Transverse colon (tissue), 4 donors: ENCODE measurements around the gene TPK1.

Experiments used
- CTCF ChIP-seq, 5 experiments: fragments of 200-600 bp in 3 of 5; fragments of 450-650 bp in 2 of 5; sonication (generic) in 3 of 5; IDR thresholded peaks; 1 replicate in 2 of 5; 2 replicates in 3 of 5; pipeline ENCODE4 v1.5.1; 2016 to 2017; ENCODE audit warnings: antibody characterized with exemption in 5 of 5, inconsistent platforms in 3 of 5, mild to moderate bottlenecking in 2 of 5, moderate library complexity in 1 of 5
- POLR2AphosphoS5 ChIP-seq, 3 donors: sonication (generic); formaldehyde crosslinking; IDR thresholded peaks; one replicate each; pipeline ENCODE4 v1.6.1; 2016; ENCODE audit warnings: antibody characterized with exemption in 3 of 3

- TF ChIP-seq POLR2AphosphoS5 (IDR thresholded peaks at IDR 0.05) (no peak), CTCF (IDR thresholded peaks at IDR 0.05) (no peak)
Observed at GRCh38 chr7:144884896-144885295, 49.0 kb upstream of the TPK1 start.
